GM11168 (cell line): ENCODE measurements around the gene GRIK1.

Experiments used
- in situ Hi-C: fragments of 300-500 bp; cut with MboI; formaldehyde crosslinking; loops from one replicate; pipeline ENCODE4 v1.12.0; 2022; ENCODE audit warnings: low sequenced_read_pairs; ENCODE audit not compliant: unreplicated experiment

GRIK1 gene

DNA sequence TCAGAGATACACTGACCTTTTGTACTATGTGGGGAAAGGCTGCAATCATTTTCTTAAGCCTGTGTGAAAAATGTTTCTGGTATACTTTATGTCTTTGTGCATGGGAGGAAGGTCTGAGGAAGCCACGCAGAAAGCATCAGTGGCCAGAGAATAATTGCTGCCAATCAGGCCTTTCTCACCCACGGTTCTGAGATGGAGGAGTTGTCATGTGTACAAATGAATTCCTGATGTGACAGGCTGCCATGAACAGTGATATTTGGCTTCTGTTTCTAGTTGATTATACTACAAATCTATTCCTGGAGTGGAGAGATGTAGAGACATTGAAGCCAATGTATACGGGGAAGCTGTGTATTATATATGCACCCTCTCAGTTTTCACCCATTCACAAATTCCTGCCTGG is 142.6 kb downstream of the GRIK1 start:
- in situ Hi-C loops, result no loop called here

DNA sequence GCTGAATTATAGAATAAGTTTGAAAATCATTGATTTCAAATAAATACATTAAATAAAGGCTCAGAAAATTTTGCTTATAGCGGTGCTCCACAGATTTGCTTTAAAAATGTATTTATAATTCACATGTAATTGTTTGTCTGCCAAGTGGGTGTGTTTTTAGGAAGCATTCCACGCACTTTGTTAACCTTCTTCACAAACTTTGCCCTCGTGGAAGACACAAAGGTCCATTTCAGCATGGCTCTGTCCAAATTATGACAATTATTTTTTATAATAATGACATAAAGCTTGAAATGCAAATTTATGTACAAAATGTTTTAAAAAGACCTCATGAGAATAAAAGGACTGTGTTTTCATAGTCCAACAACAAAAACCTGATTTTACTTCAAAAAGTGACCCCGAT is 146.1 kb downstream of the GRIK1 start:
- in situ Hi-C loops, result no loop called here

- in situ Hi-C loops, result no loop called here
These were observed 150.4 kb downstream of the GRIK1 start for GRCh38 chr21:29789393-29789792.

DNA sequence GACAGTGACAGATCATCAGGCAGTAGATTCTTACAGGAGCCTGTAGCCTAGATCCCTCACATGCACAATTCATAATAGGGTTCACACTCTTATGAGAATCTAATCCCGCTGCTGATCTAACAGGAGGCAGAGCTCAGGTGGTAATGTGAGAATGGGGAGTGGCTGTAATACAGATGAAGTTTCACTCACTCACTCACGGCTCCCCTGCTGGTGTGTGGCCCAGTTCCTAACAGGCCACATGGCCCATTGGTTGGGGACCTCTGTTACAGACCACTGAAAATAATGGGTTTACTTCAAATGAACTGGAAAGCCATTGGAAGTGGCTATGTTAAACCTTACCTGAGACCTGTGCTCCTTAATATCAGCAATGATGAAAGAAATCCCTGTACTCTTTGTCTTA is 151.0 kb downstream of the GRIK1 start:
- in situ Hi-C loops, result no loop called here

DNA sequence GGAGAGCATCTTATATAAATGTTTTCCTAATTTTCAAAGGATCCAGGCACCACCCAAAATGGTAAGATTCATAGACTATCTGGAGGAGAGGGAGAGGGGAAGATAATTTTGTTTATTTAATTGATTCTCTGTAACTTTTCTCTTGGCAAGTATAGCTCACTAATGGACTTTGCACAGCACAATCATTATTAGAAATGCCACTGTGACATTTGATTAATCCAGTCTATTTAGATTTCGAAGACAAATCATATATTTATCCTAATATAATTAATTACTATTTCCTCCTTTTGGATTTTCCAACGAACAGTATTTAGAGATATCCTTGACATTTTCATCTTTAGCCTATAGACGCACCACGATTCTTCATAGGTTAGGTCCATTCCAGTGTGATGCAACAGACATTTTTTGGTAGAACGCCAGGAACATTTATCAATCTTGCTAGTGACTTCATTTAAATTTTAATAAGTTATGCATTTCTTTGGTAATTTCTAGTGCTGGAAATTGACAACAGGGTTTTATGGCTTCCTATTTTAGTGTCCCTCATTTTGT is 152.4 kb downstream of the GRIK1 start:
- in situ Hi-C loops, result no loop called here

- in situ Hi-C loops, result no loop called here
These were observed 153.1 kb downstream of the GRIK1 start for GRCh38 chr21:29786496-29787360.

- in situ Hi-C loops, result no loop called here
These were observed 162.6 kb downstream of the GRIK1 start for GRCh38 chr21:29777160-29777559.

DNA sequence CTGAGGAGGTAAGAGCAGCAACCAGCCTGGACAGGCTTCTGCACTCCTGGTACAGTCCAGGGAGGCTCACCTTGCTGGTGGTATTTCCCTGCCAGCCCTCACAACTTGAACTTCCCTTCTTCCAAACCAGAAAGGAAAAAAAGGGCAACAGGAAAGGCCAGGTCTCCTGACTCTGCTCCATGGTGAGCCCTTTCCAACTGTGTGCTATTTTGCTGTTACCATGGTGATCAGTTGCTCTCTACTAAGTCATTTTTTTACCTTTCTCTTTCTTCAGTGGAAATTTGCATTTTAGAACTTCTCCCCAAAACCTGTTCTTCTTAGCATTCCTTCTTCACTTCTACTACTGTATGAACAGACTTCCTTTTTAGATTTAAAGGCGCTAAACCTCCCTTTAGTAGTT is 164.3 kb downstream of the GRIK1 start:
- in situ Hi-C loops, result no loop called here

GRCh38 chr21:29771491-29772066 is 168.2 kb downstream of the GRIK1 start:
- in situ Hi-C loops, result no loop called here

- in situ Hi-C loops, result no loop called here
These were observed 176.1 kb downstream of the GRIK1 start for GRCh38 chr21:29763674-29764073.

- in situ Hi-C loops, result no loop called here
These were observed 177.2 kb downstream of the GRIK1 start for GRCh38 chr21:29762570-29763082.

DNA sequence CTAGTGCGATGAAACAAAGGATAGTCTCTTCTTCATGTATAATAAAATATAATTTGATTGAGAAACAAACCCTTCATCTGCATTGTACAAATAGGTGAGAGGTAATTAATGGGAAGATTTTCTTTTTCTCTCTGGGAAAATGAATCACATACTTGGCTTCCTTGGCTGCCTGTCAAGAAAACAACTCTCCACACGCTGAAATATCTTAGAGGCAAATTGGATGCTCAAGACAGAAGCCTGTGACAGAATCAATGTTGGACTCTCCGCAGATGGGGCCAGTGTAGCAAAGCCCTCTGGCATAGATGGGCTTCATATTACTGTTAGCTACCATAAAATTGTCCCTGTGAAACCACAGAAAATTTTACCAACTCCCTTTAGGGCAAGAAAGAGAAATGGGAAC is 186.6 kb downstream of the GRIK1 start:
- in situ Hi-C loops, result no loop called here

DNA sequence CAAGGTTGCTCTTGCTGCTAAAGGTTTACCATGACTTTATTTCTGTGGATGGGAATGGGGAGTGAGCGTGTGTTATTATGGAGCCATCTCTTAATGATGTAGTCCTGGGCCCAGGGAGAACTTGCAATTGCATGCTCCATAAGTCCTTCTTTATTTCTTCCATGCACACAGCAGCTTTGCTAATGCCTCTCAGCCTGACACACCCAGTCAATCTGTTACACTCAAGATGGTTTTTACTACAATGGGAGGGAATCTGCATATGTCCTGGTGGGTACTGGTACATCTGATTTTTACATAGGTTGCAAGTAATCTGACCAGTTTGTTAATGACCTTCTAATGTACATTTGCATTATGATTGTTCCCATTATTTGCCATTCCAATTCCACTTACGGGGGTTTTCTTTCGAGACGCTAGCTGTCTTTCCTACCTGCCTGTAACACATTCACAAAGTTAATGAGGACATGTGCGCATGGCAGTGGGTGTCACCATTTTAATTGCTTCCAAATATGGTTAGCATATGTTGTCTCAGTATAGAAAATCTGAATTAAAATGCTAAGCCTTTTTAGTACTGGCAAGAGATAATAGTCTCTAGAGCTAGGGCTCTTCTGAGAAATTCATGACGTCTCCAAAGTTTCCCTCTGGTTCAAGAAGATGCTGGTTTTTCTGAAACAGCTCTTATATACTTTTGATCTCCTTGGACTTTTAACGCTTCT is 188.2 kb downstream of the GRIK1 start:
- in situ Hi-C loops, result no loop called here

GRCh38 chr21:29749957-29750356 is 189.8 kb downstream of the GRIK1 start:
- in situ Hi-C loops, result no loop called here

DNA sequence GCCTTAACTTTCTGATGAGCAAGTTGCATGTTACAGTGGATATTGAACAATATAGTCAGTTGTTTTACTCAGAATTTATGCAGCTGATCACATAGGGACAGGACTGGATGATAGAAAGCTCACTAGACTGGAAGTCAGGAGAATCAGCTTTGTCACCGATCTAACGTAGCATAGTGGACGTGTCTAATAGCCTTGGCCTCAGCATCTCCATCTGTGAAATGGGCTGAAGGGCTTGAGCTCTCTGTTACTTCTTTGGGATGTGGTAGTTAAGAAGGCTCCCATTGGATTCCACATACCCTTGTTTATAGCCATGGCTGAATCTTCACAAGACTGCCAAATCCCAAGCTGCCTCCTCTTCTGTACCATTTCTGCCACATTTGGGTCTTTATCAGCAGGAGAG is 190.6 kb downstream of the GRIK1 start:
- in situ Hi-C loops, result no loop called here

DNA sequence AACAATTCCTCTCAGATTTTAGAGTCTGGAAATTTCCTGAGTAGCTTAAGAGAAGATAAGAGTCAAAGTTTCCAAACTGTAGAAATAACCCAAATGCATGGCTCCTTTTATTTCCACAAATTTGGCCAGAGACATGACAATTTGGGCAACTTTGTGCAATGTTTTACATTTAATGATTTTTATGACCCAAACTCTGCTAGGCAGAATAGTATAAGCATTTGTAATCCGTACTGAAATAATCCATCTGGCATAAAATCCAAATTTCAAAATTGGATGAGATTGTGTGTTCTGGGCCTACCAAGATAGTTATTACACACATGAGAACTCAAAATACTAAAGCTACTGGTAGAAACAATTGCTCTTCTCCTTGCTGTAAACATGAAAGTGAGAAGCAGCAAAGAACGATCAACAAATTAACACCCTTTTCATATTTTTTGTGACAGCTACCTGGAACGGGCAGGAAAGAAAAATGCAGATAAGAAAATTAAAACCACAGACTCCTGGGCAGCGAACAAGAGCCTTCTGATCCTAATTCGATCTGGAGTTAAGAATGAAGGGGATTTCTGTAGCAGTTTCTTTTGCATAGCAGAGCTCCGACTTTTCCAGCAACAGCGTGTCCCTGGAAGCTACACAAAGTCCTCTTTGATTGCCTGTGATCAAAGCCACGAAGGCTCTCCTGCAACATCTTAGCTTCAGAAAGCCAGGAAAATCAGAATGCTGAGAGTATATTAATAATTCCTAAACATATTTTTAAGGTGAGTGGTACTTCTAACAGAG is 191.2 kb downstream of the GRIK1 start:
- in situ Hi-C loops, result no loop called here

- in situ Hi-C loops, result no loop called here
These were observed 198.0 kb downstream of the GRIK1 start for GRCh38 chr21:29741761-29742160.

- in situ Hi-C loops, result no loop called here
These were observed 200.6 kb downstream of the GRIK1 start for GRCh38 chr21:29739176-29739575.

DNA sequence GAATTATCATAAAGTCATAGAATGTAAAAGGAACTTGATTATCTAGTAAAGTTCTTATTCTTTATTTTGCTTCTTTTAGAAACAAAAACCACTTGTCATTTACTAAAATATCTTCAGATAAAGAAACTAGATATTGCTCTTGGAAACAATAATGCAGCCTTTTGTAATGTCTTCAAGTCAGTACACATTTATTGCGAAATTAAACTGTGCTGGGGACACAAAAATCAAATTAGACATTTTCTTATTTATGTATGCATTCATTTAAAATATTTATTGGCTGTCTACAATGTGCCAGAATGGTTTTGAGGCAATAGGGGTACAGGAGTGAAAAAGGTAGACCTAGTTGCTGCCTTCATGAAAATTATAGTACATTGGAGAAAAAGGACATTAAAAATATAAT is 201.1 kb downstream of the GRIK1 start:
- in situ Hi-C loops, result no loop called here

- in situ Hi-C loops, result no loop called here
These were observed 202.6 kb downstream of the GRIK1 start for GRCh38 chr21:29737186-29737585.
